Gastroesophageal sphincter (tissue), 4 donors: Measurements from ENCODE around the gene SLAMF1. TPM values are rescaled to one million over a fixed set of nuclear protein-coding genes. Genes with fewer than 3 reads are reported as not detected.

Experiments
- ATAC-seq: fragments of 150-250 bp; one replicate; pipeline ENCODE4 v1.9.1; 2016; ENCODE audit warnings: mild to moderate bottlenecking, moderate library complexity
- H3K27ac ChIP-seq, 4 donors: fragments of 200-600 bp; sonication (generic) in 3 of 4; 1 replicate in 3 of 4; 2 replicates in 1 of 4; pipeline ENCODE4 v1.5.1; 2016 to 2019
- H3K27me3 ChIP-seq: fragments of 200-600 bp; sonication (generic); one replicate; pipeline ENCODE4 v1.5.1; 2019
- H3K36me3 ChIP-seq, 2 donors: fragments of 200-600 bp; sonication (generic); one replicate each; pipeline ENCODE4 v1.5.1; 2019; ENCODE audit warnings: control low read depth in 1 of 2
- H3K4me1 ChIP-seq, 3 donors: fragments of 200-600 bp; sonication (generic); 1 replicate in 2 of 3; 2 replicates in 1 of 3; pipeline ENCODE4 v1.5.1; 2016 to 2019; ENCODE audit warnings: control low read depth in 2 of 3
- H3K4me3 ChIP-seq, 2 donors: fragments of 200-600 bp; sonication (generic); one replicate each; pipeline ENCODE4 v1.5.1; 2019; ENCODE audit warnings: mild to moderate bottlenecking in 1 of 2, moderate library complexity in 1 of 2
- H3K9me3 ChIP-seq, 3 donors: fragments of 200-600 bp; sonication (generic); one replicate each; pipeline ENCODE4 v1.5.1; 2017 to 2019; ENCODE audit warnings: control low read depth in 2 of 3
- CTCF ChIP-seq, 4 experiments: fragments of 200-600 bp in 2 of 4; fragments of 450-650 bp in 2 of 4; sonication (generic) in 1 of 4; IDR thresholded peaks; one replicate each; pipeline ENCODE4 v1.5.1; 2017 to 2019; ENCODE audit warnings: antibody characterized with exemption in 4 of 4, mild to moderate bottlenecking in 2 of 4, moderate library complexity in 2 of 4
- EP300 ChIP-seq: sonication (generic); formaldehyde crosslinking; IDR thresholded peaks from one replicate; pipeline ENCODE4 v1.6.1; 2017; ENCODE audit warnings: antibody characterized with exemption, mild to moderate bottlenecking
- POLR2A ChIP-seq, 2 donors: fragments of 450-650 bp; IDR thresholded peaks; one replicate each; pipeline ENCODE4 v1.6.1; 2017; ENCODE audit warnings: antibody characterized with exemption in 2 of 2, mild to moderate bottlenecking in 2 of 2, moderate library complexity in 1 of 2
- POLR2AphosphoS5 ChIP-seq: sonication (generic); formaldehyde crosslinking; IDR thresholded peaks from one replicate; pipeline ENCODE4 v1.6.1; 2017; ENCODE audit warnings: antibody characterized with exemption
- WGBS, 2 donors: methylation state at CpG; one replicate each; pipeline ENCODE4 v1.1.5; 2018; ENCODE audit warnings: low coverage in 1 of 2; 5-methylcytosine and 5-hydroxymethylcytosine counted together
- total RNA-seq, 4 donors: library from RNA; depleted of rRNA; stranded (reverse); fragments of >200 nt; gene quantifications; one replicate each; pipeline ENCODE4 v1.1.0, GENCODE V29; 2016

SLAMF1 gene
- total RNA-seq, 4 donors from 2014 or later: 0.12 to 2.8 (median 1.2) TPM; not detected in 1

GRCh38 chr1:160626509-160627342, 20.1 kb downstream of the SLAMF1 start:
- no peak overlapping the region for H3K27ac ChIP-seq
- H3K27me3 ChIP-seq: no peaks in the 10 kb centered on the region
- H3K36me3 ChIP-seq: no peaks in the 10 kb centered on the region
- no peak for ATAC-seq
- H3K4me3 ChIP-seq: no peak overlapping the region
- H3K9me3 ChIP-seq: no peaks in the 10 kb centered on the region
- WGBS, 2 donors: 94 to 100% methylated on average over 1 of the region's 1 CpG
- no peak for TF ChIP-seq POLR2AphosphoS5
- no peak for TF ChIP-seq POLR2A (IDR thresholded peaks at IDR 0.05)
- peaks cover 0 to 5% (median 0%) of the 10 kb centered on the region in 3 donors for H3K4me1 ChIP-seq

GRCh38 chr1:160625725-160626498, 20.9 kb downstream of the SLAMF1 start:
- Histone ChIP-seq H3K36me3 (no peaks in the 10 kb centered on the region), H3K27ac (no peak overlapping the region), H3K27me3 (no peaks in the 10 kb centered on the region), H3K9me3 (no peaks in the 10 kb centered on the region), H3K4me1 (peaks cover 0 to 5% (median 0%) of the 10 kb centered on the region in 3 donors), H3K4me3 (no peak overlapping the region)
- WGBS, 2 donors: 72 to 76% methylated on average over 4 to 9 of the region's 10 CpGs
- no peak for ATAC-seq
- TF ChIP-seq EP300 (no peak), POLR2A (IDR thresholded peaks at IDR 0.05) (no peak), CTCF (IDR thresholded peaks at IDR 0.05) (no peak), POLR2AphosphoS5 (no peak)

- Histone ChIP-seq H3K4me3 (no peak overlapping the region), H3K36me3 (no peaks in the 10 kb centered on the region), H3K9me3 (no peaks in the 10 kb centered on the region), H3K27me3 (no peaks in the 10 kb centered on the region), H3K4me1 (peaks cover 0 to 3% (median 0%) of the 10 kb centered on the region in 3 donors), H3K27ac (no peak overlapping the region)
- 55 to 75% methylated on average over 1 of the region's 1 CpG for WGBS, 2 donors
- no peak for TF ChIP-seq EP300
- no peak for TF ChIP-seq CTCF (IDR thresholded peaks at IDR 0.05)
- no peak for TF ChIP-seq POLR2AphosphoS5
- no peak for TF ChIP-seq POLR2A (IDR thresholded peaks at IDR 0.05)
- no peak for ATAC-seq
Measured at GRCh38 chr1:160625321-160625720, 21.5 kb downstream of the SLAMF1 start.

GRCh38 chr1:160624464-160624863, 22.4 kb downstream of the SLAMF1 start:
- TF ChIP-seq POLR2A (IDR thresholded peaks at IDR 0.05) (no peak), CTCF (IDR thresholded peaks at IDR 0.05) (no peak), POLR2AphosphoS5 (no peak), EP300 (no peak)
- 43 to 74% methylated on average over 3 of the region's 3 CpGs for WGBS, 2 donors
- H3K27ac ChIP-seq: no peak overlapping the region
- no peak overlapping the region for H3K4me3 ChIP-seq
- ATAC-seq: no peak
- no peaks in the 10 kb centered on the region for H3K9me3 ChIP-seq
- no peaks in the 10 kb centered on the region for H3K4me1 ChIP-seq
- H3K36me3 ChIP-seq: no peaks in the 10 kb centered on the region
- no peaks in the 10 kb centered on the region for H3K27me3 ChIP-seq

- no peak for ATAC-seq
- Histone ChIP-seq H3K9me3 (no peaks in the 10 kb centered on the region), H3K27ac (no peak overlapping the region), H3K27me3 (no peaks in the 10 kb centered on the region), H3K4me1 (no peaks in the 10 kb centered on the region), H3K36me3 (no peaks in the 10 kb centered on the region), H3K4me3 (no peak overlapping the region)
- TF ChIP-seq POLR2A (IDR thresholded peaks at IDR 0.05) (no peak), CTCF (IDR thresholded peaks at IDR 0.05) (no peak), EP300 (no peak), POLR2AphosphoS5 (no peak)
- WGBS, 2 donors: 40 to 67% methylated on average over 1 of the region's 1 CpG
Measured at GRCh38 chr1:160623862-160624261, 23.0 kb downstream of the SLAMF1 start.
